Kidney (tissue), 14 donors: ENCODE data around the gene LRIT1. TPM values are rescaled to one million over a fixed set of nuclear protein-coding genes. Genes with fewer than 3 reads are reported as not detected.

Source experiments
- DNase-seq, 5 donors: peaks; one replicate each; pipeline ENCODE4 v3.0.0-alpha.2; 2013 to 2020
- FAIRE-seq: peaks from 2 replicates; lab custom pipeline; 2012; peaks lifted over from hg19 to GRCh38; lab: Jason Lieb, UNC
- H3K27ac ChIP-seq, 2 donors: one replicate each; pipeline ENCODE4 v1.7.0; 2013; ENCODE audit warnings: low read depth in 2 of 2, low read length in 2 of 2, inconsistent platforms in 1 of 2
- H3K27me3 ChIP-seq: one replicate; pipeline ENCODE4 v1.7.1; 2013; ENCODE audit warnings: low read length, inconsistent platforms; ENCODE audit not compliant: control insufficient read depth, insufficient read depth
- H3K36me3 ChIP-seq, 3 donors: one replicate each; pipeline versions ENCODE4 v1.7.0 to v1.7.1; 2013; ENCODE audit warnings: low read length in 3 of 3, control low read depth in 1 of 3, inconsistent platforms in 1 of 3; ENCODE audit not compliant: insufficient read depth in 3 of 3, control insufficient read depth in 2 of 3
- H3K4me1 ChIP-seq, 3 donors: one replicate each; pipeline versions ENCODE4 v1.7.0 to v1.7.1; 2013; ENCODE audit warnings: low read length in 3 of 3, inconsistent platforms in 1 of 3, low read depth in 1 of 3; ENCODE audit not compliant: control insufficient read depth in 2 of 3, insufficient read depth in 2 of 3
- H3K4me3 ChIP-seq, 3 donors: one replicate each; pipeline versions ENCODE4 v1.7.0 to v1.8.1; 2013; ENCODE audit warnings: low read length in 3 of 3, control low read depth in 1 of 3, inconsistent platforms in 1 of 3
- H3K9ac ChIP-seq, 3 donors: one replicate each; pipeline versions ENCODE4 v1.7.0 to v1.7.1; 2013; ENCODE audit warnings: low read length in 3 of 3, control low read depth in 1 of 3, inconsistent platforms in 1 of 3
- H3K9me3 ChIP-seq, 3 donors: one replicate each; pipeline versions ENCODE4 v1.7.0 to v1.7.1; 2013; ENCODE audit warnings: low read length in 3 of 3, control low read depth in 1 of 3, inconsistent platforms in 1 of 3; ENCODE audit not compliant: control insufficient read depth in 2 of 3, insufficient read depth in 1 of 3
- CTCF ChIP-seq: IDR thresholded peaks from 3 replicates; pipeline ENCODE4 v1.5.1; 2012; ENCODE audit warnings: mild to moderate bottlenecking, moderate library complexity, borderline replicate concordance; ENCODE audit not compliant: insufficient read depth; ENCODE audit errors: extremely low read depth
- intact Hi-C: fragments of 100-400 bp; cut with DNase I; formaldehyde crosslinking; loops from one replicate; pipeline ENCODE4 v1.11.1; 2022
- polyA plus RNA-seq: library from polyadenylated mRNA; stranded (reverse); fragments of 350-450 nt; fragmentation: Illumina TruSeq; extraction: RNeasy Lipid Tissue Mini Kit (QIAGEN cat#74804); gene quantifications from one replicate; pipeline ENCODE4 v1.2.3, GENCODE V29; 2014; ENCODE audit warnings: low read depth, low replicate concordance; ENCODE audit not compliant: insufficient read depth
- total RNA-seq: library from RNA; stranded (reverse); fragmentation: NEBNext Ultra II Directional; extraction: Animal tissue kit (Norgen Biotek cat#: 25700); gene quantifications from one replicate; pipeline ENCODE4 v1.2.1, GENCODE V29; 2021
- donor health status: control.
- donor health status: control.
- donor health status: control.
- donor health status: control.
- donor health status: control.
- donor health status: DM: yes; HTN: yes; CAD: no.
- donor health status: Normal renal cell carcinoma (clear cell type).

The LRIT1 gene
- total and polyA plus RNA-seq, 2 donors from 2014 or later: not detected

- H3K27ac ChIP-seq: no peak within 1 kb of the TSS
- FAIRE-seq: no peak
- peak in 4 of 5 donors; percentile 35 to 63 (median 46) for DNase-seq
- H3K9me3 ChIP-seq: no peaks in the 10 kb centered on the region
- intact Hi-C loops: no loop called here
- H3K27me3 ChIP-seq: peaks cover 20% of the 10 kb centered on the region
- H3K4me3 ChIP-seq: peak within 1 kb of the TSS in 1 of 3 donors; percentile 46
- no peak for TF ChIP-seq CTCF
- H3K36me3 ChIP-seq: no peaks in the 10 kb centered on the region
- no peak within 1 kb of the TSS for H3K9ac ChIP-seq
- peaks cover 0 to 3% (median 0%) of the 10 kb centered on the region in 3 donors for H3K4me1 ChIP-seq
Observed at GRCh38 chr10:84194424-84195043, 46.8 kb downstream of the LRIT1 start, which contains the start of gene CDHR1. TSS of gene CDHR1 (plus strand) at chr10:84194537. CDS start at chr10:84194761, 224 bp downstream.

- no peak overlapping the region for H3K27ac ChIP-seq
- DNase-seq: no peak
- no peak overlapping the region for H3K9ac ChIP-seq
- TF ChIP-seq CTCF: no peak
- H3K9me3 ChIP-seq: no peaks in the 10 kb centered on the region
- H3K36me3 ChIP-seq: no peaks in the 10 kb centered on the region
- intact Hi-C loops: no loop called here
- H3K27me3 ChIP-seq: peaks cover 20% of the 10 kb centered on the region
- peak overlapping the region in 1 of 3 donors; percentile 46 for H3K4me3 ChIP-seq
- peaks cover 0 to 3% (median 0%) of the 10 kb centered on the region in 3 donors for H3K4me1 ChIP-seq
- FAIRE-seq: no peak
Observed at GRCh38 chr10:84193846-84194423, 47.4 kb downstream of the LRIT1 start.

GRCh38 chr10:84193327-84193726 lies 48.0 kb downstream of the LRIT1 start:
- no peak for DNase-seq
- intact Hi-C loops: no loop called here
- Histone ChIP-seq H3K9ac (no peak overlapping the region), H3K4me3 (no peak overlapping the region), H3K27me3 (peaks cover 20% of the 10 kb centered on the region), H3K27ac (no peak overlapping the region), H3K36me3 (no peaks in the 10 kb centered on the region), H3K9me3 (no peaks in the 10 kb centered on the region), H3K4me1 (peaks cover 0 to 3% (median 0%) of the 10 kb centered on the region in 3 donors)
- TF ChIP-seq CTCF: no peak
- no peak for FAIRE-seq
